Naive thymus-derived CD4-positive, alpha-beta T cell (primary cell): ENCODE measurements around the gene AGBL1. TPM values are rescaled to one million over a fixed set of nuclear protein-coding genes. Genes with fewer than 3 reads are reported as not detected.

Experiments used
- ATAC-seq: fragments of 150-1000 bp; cut with Tn5 transposase; 2 replicates; pipeline ENCODE4 v1.10.0; 2021; ENCODE audit warnings: mild to moderate bottlenecking, moderate library complexity
- CTCF ChIA-PET: fragments of 350-600 bp; sonication (Branson Sonifier 250); formaldehyde crosslinking; loops from one replicate; lab custom pipeline; 2021; ENCODE audit warnings: antibody characterized with exemption; lab: Charles Lee
- POLR2A ChIA-PET: fragments of 350-600 bp; sonication (Branson Sonifier 250); formaldehyde crosslinking; loops from one replicate; lab custom pipeline; 2021; ENCODE audit warnings: antibody characterized with exemption, inconsistent platforms; lab: Charles Lee
- DNase-seq, 9 donors: peaks; one replicate each; pipeline versions ENCODE4 v3.0.0 to v3.0.0-alpha.2; 2020 to 2022; ENCODE audit warnings: mixed read lengths in 1 of 9
- H3K27ac ChIP-seq: one replicate; pipeline ENCODE4 v1.7.0; 2013; ENCODE audit warnings: mild to moderate bottlenecking, low read depth, low read length, moderate library complexity
- H3K27me3 ChIP-seq, 2 donors: one replicate each; pipeline ENCODE4 v1.7.0; 2013; ENCODE audit warnings: low read length in 2 of 2, mild to moderate bottlenecking in 2 of 2, moderate library complexity in 2 of 2; ENCODE audit not compliant: control insufficient read depth in 2 of 2, insufficient read depth in 2 of 2
- H3K36me3 ChIP-seq, 3 experiments: 1 replicate in 2 of 3; 2 replicates in 1 of 3; pipeline ENCODE4 v1.7.0; 2013; ENCODE audit warnings: low read length in 3 of 3, mild to moderate bottlenecking in 3 of 3, moderate library complexity in 1 of 3; ENCODE audit not compliant: insufficient read depth in 3 of 3, control insufficient read depth in 2 of 3
- H3K4me1 ChIP-seq, 2 donors: one replicate each; pipeline ENCODE4 v1.7.0; 2013; ENCODE audit warnings: low read length in 2 of 2, mild to moderate bottlenecking in 2 of 2, moderate library complexity in 1 of 2; ENCODE audit not compliant: control insufficient read depth in 2 of 2, insufficient read depth in 2 of 2
- H3K4me3 ChIP-seq: 2 replicates; pipeline ENCODE4 v1.7.0; 2013; ENCODE audit warnings: mild to moderate bottlenecking, low read length
- H3K9me3 ChIP-seq, 3 experiments: 1 replicate in 2 of 3; 2 replicates in 1 of 3; pipeline ENCODE4 v1.7.0; 2013; ENCODE audit warnings: low read length in 3 of 3; ENCODE audit not compliant: control insufficient read depth in 2 of 3
- H3K27ac Mint-ChIP-seq, 9 donors: one replicate each; pipeline ENCODE4 v1.8.0; 2020 to 2022; ENCODE audit warnings: mixed read lengths in 9 of 9, mild to moderate bottlenecking in 8 of 9, moderate library complexity in 5 of 9, inconsistent platforms in 2 of 9
- H3K27me3 Mint-ChIP-seq, 5 donors: one replicate each; pipeline ENCODE4 v1.8.0; 2021 to 2022; ENCODE audit warnings: mixed read lengths in 5 of 5, mild to moderate bottlenecking in 1 of 5
- H3K36me3 Mint-ChIP-seq, 5 donors: one replicate each; pipeline ENCODE4 v1.8.0; 2020 to 2022; ENCODE audit warnings: mixed read lengths in 5 of 5, mild to moderate bottlenecking in 3 of 5, inconsistent platforms in 1 of 5
- H3K4me1 Mint-ChIP-seq, 7 donors: one replicate each; pipeline ENCODE4 v1.8.0; 2020 to 2022; ENCODE audit warnings: mixed read lengths in 7 of 7, mild to moderate bottlenecking in 3 of 7, inconsistent platforms in 1 of 7
- H3K4me3 Mint-ChIP-seq, 10 donors: one replicate each; pipeline ENCODE4 v1.8.0; 2020 to 2022; ENCODE audit warnings: mild to moderate bottlenecking in 10 of 10, mixed read lengths in 10 of 10, moderate library complexity in 6 of 10, inconsistent platforms in 2 of 10
- H3K9me3 Mint-ChIP-seq, 11 donors: one replicate each; pipeline ENCODE4 v1.8.0; 2020 to 2022; ENCODE audit warnings: mixed read lengths in 11 of 11, mild to moderate bottlenecking in 4 of 11, inconsistent platforms in 1 of 11, moderate library complexity in 1 of 11
- intact Hi-C, 2 donors: fragments of 100-400 bp; cut with micrococcal nuclease; formaldehyde crosslinking; loops; one replicate each; pipeline ENCODE4 v1.15.1; 2023
- polyA plus RNA-seq, 2 donors: library from polyadenylated mRNA; unstranded; fragments of 300-500 nt; fragmentation: Illumina TruSeq; gene quantifications; one replicate each; pipeline ENCODE4 v1.2.3, GENCODE V29; 2021
- total RNA-seq, 6 experiments: library from RNA in 5 of 6; stranded (reverse) in 5 of 6; gene quantifications; 1 replicate in 5 of 6; 2 replicates in 1 of 6; pipeline ENCODE4 v1.2.3 and lab custom pipeline; 2021 to 2026

The AGBL1 gene
- total and polyA plus RNA-seq, 7 experiments from 2014 or later: not detected

DNA sequence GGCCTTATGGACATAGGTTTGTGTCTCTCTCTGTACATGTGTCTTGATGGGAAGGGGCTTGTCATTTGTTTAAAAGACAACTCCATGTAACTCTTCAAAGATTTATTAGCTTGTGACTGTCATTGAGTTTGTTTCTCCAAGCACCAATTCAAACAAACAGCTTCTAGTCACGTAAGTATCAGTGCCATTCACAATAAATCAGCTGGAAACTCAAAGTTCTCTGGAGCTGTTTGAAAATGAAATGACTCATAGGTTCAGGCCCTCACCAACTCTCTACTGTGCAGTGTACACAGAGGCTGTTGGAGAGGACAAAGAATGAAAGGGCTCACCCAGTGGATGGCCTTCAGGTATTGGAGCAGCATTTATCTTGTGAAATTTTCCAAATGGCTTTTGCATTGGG is 476.3 kb downstream of the AGBL1 start:
- Histone ChIP-seq H3K4me1 (no peaks in the 10 kb centered on the region), H3K27me3 (no peaks in the 10 kb centered on the region), H3K36me3 (no peaks in the 10 kb centered on the region), H3K27ac (no peak overlapping the region), H3K4me3 (no peak overlapping the region), H3K9me3 (no peaks in the 10 kb centered on the region)
- Mint-ChIP-seq H3K9me3 (peaks cover 0 to 10% (median 5%) of the 10 kb centered on the region in 11 donors), H3K27me3 (no peaks in the 10 kb centered on the region), H3K4me3 (no peak overlapping the region), H3K27ac (no peak overlapping the region), H3K4me1 (peaks cover 0 to 3% (median 0%) of the 10 kb centered on the region in 7 donors), H3K36me3 (peaks cover 0 to 4% (median 0%) of the 10 kb centered on the region in 5 donors)
- POLR2A ChIA-PET: no interaction called here
- ATAC-seq (no peak), DNase-seq (no peak)
- intact Hi-C loops: no loop called here
- CTCF ChIA-PET: no interaction called here

DNA sequence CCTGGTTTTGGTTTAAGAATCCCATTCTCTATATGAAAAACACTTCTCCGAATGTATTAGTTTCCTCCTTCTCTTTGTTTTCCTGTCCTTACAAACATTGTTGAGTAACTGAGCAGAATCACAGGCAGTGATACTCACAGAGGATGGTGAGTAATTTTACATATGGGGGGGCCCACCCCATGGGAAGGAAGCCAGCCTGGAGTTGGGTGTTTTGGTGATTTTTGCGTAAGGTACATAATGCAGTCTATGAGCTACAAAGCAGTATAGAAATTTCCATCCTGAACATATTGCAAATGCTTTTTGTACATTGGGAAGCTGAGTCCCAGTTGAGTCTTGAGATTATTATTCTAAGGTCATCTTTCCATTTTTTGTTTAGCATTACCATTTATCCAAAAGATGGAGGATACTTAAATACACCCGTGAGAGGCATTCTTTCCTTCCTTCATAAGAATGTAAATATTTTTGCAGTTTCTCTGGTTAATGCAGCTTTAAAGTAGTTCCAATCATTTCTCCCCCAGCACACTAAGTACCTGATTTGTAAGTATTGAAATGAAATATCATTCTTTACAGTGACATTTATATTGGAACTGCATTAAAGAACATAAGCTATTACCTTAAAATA is 476.8 kb downstream of the AGBL1 start:
- Histone ChIP-seq H3K9me3 (no peaks in the 10 kb centered on the region), H3K27me3 (no peaks in the 10 kb centered on the region), H3K36me3 (no peaks in the 10 kb centered on the region), H3K4me3 (no peak overlapping the region), H3K27ac (no peak overlapping the region), H3K4me1 (no peaks in the 10 kb centered on the region)
- peaks cover 0 to 10% (median 7%) of the 10 kb centered on the region in 11 donors for H3K9me3 Mint-ChIP-seq
- CTCF ChIA-PET: no interaction called here
- ATAC-seq (no peak), DNase-seq (no peak)
- peaks cover 0 to 3% (median 0%) of the 10 kb centered on the region in 7 donors for H3K4me1 Mint-ChIP-seq
- H3K36me3 Mint-ChIP-seq: peaks cover 0 to 3% (median 0%) of the 10 kb centered on the region in 5 donors
- no peaks in the 10 kb centered on the region for H3K27me3 Mint-ChIP-seq
- no peak overlapping the region for H3K4me3 Mint-ChIP-seq
- intact Hi-C loops: no loop called here
- no peak overlapping the region for H3K27ac Mint-ChIP-seq
- POLR2A ChIA-PET: no interaction called here

DNA sequence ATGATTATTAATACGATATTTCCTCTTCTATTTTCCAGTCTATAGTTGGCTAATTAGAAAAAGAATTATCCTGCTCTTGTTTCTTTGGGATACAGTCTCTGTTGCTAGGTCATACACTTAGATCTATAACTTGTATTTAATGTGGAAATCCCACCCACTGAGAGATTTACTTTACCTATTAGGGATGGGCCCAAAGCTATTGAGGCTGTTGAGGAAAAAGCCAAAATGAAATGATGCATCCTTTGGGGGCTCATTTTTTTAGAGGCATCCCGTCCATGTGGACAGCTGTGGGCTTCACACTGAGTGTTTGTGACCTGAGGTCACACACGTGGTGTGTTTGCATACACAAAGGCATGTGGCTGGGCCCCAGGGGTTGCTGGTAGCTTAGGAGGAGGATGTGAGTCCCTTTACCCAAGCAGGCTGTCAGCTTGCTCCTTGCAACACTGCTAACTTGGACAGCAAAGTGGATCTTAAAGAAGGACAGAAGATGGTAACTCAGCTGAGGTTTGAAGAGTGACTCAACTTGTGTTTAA is 477.4 kb downstream of the AGBL1 start:
- H3K27me3 ChIP-seq: no peaks in the 10 kb centered on the region
- peaks cover 0 to 11% (median 6%) of the 10 kb centered on the region in 11 donors for H3K9me3 Mint-ChIP-seq
- H3K27ac Mint-ChIP-seq: no peak overlapping the region
- no peaks in the 10 kb centered on the region for H3K36me3 Mint-ChIP-seq
- intact Hi-C loops: no loop called here
- H3K4me3 ChIP-seq: no peak overlapping the region
- DNase-seq (no peak), ATAC-seq (no peak)
- ChIA-PET POLR2A (no interaction called here), CTCF (no interaction called here)
- H3K27me3 Mint-ChIP-seq: no peaks in the 10 kb centered on the region
- H3K9me3 ChIP-seq: no peaks in the 10 kb centered on the region
- no peak overlapping the region for H3K27ac ChIP-seq
- no peak overlapping the region for H3K4me3 Mint-ChIP-seq
- H3K4me1 ChIP-seq: no peaks in the 10 kb centered on the region
- peaks cover 0 to 3% (median 0%) of the 10 kb centered on the region in 7 donors for H3K4me1 Mint-ChIP-seq
- H3K36me3 ChIP-seq: no peaks in the 10 kb centered on the region

DNA sequence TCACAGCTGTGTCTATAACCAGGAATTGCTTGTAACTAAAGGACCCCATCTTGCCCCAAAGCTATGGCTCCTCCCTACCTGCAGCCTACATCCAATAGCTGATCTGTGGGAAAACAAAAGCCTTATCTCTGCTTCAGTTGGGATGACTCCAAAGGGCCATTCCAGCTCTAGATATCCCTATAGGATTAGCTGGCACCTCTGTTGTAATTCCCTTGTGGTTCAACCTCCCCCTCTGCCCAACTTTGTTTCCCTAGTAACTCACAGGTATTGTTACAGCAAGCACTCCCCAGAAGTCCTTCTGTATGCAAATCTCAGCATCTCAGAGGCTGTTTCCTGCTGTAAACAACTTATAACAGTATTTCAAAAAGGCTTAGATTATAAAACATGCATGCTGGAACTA is 478.6 kb downstream of the AGBL1 start:
- H3K27me3 Mint-ChIP-seq: no peaks in the 10 kb centered on the region
- ChIA-PET CTCF (interaction anchor here (0.7 kb wide), 1 partner anchor 193 kb away, joined by 3 read pairs; no protein-coding TSS in a partner anchor), POLR2A (no interaction called here)
- peaks cover 0 to 3% (median 0%) of the 10 kb centered on the region in 7 donors for H3K4me1 Mint-ChIP-seq
- DNase-seq (no peak), ATAC-seq (no peak)
- H3K4me3 Mint-ChIP-seq: no peak overlapping the region
- Histone ChIP-seq H3K4me3 (no peak overlapping the region), H3K27ac (no peak overlapping the region), H3K36me3 (no peaks in the 10 kb centered on the region), H3K4me1 (no peaks in the 10 kb centered on the region), H3K27me3 (no peaks in the 10 kb centered on the region), H3K9me3 (no peaks in the 10 kb centered on the region)
- H3K27ac Mint-ChIP-seq: no peak overlapping the region
- intact Hi-C loops: no loop called here
- peaks cover 0 to 15% (median 10%) of the 10 kb centered on the region in 11 donors for H3K9me3 Mint-ChIP-seq
- H3K36me3 Mint-ChIP-seq: peaks cover 0 to 8% (median 0%) of the 10 kb centered on the region in 5 donors

DNA sequence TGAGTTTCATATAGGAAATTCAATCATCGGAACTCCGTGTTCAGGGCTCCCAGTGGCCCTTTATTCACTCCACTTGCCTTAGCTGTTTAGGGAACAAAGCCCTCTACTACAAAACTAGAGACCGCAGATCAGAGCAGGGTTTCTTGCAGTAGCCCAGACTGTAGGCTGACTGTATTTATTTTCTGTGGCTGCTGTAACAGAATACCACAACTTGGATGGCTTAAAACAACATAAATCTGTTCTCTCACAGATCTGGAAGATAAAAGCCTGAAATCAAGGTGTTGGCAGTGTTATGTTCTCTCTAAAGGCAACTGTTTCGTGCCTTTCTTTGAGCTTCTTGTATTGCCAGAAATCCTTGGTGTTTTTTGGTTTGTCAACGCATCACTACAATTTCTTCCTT is 479.0 kb downstream of the AGBL1 start:
- Mint-ChIP-seq H3K9me3 (peaks cover 0 to 18% (median 11%) of the 10 kb centered on the region in 11 donors), H3K4me1 (peaks cover 0 to 3% (median 0%) of the 10 kb centered on the region in 7 donors), H3K4me3 (no peak overlapping the region), H3K36me3 (peaks cover 0 to 9% (median 0%) of the 10 kb centered on the region in 5 donors), H3K27ac (no peak overlapping the region), H3K27me3 (no peaks in the 10 kb centered on the region)
- H3K36me3 ChIP-seq: no peaks in the 10 kb centered on the region
- H3K4me1 ChIP-seq: no peaks in the 10 kb centered on the region
- POLR2A ChIA-PET: no interaction called here
- H3K4me3 ChIP-seq: no peak overlapping the region
- H3K27me3 ChIP-seq: no peaks in the 10 kb centered on the region
- intact Hi-C loops: no loop called here
- no peak for DNase-seq
- no peak for ATAC-seq
- H3K27ac ChIP-seq: no peak overlapping the region
- CTCF ChIA-PET: interaction anchor here (0.7 to 0.8 kb wide), 2 partner anchors 193 to 775 kb away, joined by 3 to 4 read pairs; no protein-coding TSS in a partner anchor
- H3K9me3 ChIP-seq: no peaks in the 10 kb centered on the region

DNA sequence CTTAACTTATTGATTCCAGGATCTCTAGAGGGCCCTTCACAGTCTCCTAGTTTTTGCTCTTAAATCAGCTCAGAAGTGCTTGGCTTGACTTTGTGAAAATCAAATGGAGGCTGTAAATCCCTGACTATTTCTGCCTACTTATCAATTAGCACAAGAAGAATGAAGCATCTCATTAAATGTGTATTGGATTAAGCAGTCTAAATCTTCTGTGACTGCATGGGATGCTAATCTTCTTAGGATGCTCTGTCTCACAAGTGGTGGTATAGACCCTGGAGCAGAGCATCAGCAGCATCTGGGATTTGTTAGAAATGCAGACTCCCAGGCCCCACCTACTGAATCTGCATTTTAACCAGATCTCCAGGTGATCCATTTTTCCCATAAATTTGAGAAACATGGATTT is 488.7 kb downstream of the AGBL1 start:
- Mint-ChIP-seq H3K9me3 (peaks cover 5 to 29% (median 15%) of the 10 kb centered on the region in 11 donors), H3K4me1 (peaks cover 0 to 14% (median 10%) of the 10 kb centered on the region in 7 donors), H3K27ac (no peak overlapping the region), H3K36me3 (peaks cover 0 to 11% (median 8%) of the 10 kb centered on the region in 5 donors), H3K4me3 (no peak overlapping the region), H3K27me3 (peaks cover 0 to 12% (median 0%) of the 10 kb centered on the region in 5 donors)
- Histone ChIP-seq H3K27ac (no peak overlapping the region), H3K9me3 (no peaks in the 10 kb centered on the region), H3K36me3 (no peaks in the 10 kb centered on the region), H3K4me3 (no peak overlapping the region), H3K4me1 (no peaks in the 10 kb centered on the region), H3K27me3 (no peaks in the 10 kb centered on the region)
- intact Hi-C loops: no loop called here
- no peak for ATAC-seq
- ChIA-PET POLR2A (no interaction called here), CTCF (no interaction called here)
- DNase-seq: no peak
